DMS79 treated with DMSO at 0.1 percent for 48 hours (cell line): ENCODE data around the gene GNB1.
"Not testable (repeated sequence)": the region's sequence is repeated elsewhere in the genome, so short reads cannot be mapped to it uniquely, and the experiment has no call there.

Experiments used
- DNase-seq: peaks from one replicate; lab custom pipeline; 2025; lab: John Stamatoyannopoulos, UW

GNB1 gene

DNA sequence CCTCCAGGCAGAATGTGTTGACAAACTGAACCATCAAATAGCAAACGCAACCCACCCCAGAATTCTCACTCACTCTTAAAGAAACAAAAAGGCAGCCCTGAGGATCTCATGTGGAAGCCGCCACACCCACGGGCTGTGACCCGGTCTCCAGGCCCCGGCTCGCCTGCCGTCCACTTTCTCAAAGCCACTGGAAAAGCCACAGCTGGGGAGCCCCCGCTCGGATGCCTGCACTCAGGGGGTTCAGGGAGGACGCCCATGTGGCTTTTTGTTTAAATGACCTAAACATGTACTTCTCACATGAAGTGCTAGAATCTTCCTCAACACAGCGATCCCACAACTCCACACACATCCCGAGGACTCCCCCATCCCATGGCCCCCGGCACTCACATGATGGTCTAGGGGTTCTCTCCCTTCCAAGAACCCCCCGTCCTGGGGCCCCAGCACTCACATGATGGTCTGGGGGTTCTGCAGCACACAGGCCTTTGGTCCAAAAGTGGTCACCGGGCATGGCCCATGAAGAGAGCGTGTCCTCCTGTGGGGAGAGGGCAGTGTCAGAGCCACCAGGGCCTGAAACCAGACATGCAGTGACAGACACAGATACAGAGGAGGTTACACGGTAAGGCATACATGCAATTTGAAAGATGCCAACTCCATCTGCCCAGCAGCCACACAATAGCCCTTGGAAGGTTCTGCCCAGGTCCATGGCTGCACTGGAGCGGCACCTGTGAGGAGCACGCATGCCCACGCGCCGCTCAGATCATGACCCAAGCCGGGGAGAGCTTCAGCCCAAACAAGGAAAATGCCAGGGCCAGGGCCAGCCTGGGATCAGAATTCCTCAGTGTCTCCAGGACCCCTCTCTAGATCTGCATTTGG, 129.1 kb downstream of the GNB1 start:
- no peak for DNase-seq

DNA sequence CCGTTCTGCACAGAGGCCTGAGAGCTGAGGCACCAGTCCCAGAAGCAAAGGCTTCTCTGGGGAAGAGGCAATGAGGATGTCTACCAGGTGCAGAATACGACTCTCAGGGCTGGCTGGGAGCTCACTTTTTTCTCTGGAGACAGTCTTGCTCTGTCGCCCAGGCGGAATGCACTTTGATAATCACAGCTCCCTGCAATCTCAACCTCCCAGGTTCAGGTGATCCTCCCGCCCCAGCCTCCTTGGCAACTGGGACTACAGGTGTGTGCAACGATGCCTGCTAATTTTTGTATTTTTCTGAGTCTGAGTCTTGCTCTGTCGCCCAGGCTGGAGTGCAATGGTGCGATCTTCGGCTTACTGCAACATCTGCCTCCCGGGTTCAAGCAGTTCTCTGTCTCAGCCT, 130.2 kb downstream of the GNB1 start:
- DNase-seq, result peak; percentile 26

DNA sequence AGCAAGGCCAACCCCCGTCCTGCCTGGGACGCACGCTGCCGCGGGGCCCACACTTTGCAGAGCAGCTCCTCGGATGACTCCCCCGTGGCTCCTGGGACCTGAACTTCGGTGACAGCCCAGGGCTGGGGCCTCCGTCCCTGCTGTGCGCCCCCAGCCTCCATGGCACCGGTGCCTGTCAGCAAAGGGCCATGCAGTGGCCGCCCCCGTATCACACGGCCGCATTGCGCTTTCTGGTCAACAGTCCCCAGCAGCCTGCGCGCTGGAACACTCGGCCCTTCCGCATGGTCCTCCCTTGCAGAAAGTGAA, 130.6 kb downstream of the GNB1 start:
- DNase-seq, result no peak

DNA sequence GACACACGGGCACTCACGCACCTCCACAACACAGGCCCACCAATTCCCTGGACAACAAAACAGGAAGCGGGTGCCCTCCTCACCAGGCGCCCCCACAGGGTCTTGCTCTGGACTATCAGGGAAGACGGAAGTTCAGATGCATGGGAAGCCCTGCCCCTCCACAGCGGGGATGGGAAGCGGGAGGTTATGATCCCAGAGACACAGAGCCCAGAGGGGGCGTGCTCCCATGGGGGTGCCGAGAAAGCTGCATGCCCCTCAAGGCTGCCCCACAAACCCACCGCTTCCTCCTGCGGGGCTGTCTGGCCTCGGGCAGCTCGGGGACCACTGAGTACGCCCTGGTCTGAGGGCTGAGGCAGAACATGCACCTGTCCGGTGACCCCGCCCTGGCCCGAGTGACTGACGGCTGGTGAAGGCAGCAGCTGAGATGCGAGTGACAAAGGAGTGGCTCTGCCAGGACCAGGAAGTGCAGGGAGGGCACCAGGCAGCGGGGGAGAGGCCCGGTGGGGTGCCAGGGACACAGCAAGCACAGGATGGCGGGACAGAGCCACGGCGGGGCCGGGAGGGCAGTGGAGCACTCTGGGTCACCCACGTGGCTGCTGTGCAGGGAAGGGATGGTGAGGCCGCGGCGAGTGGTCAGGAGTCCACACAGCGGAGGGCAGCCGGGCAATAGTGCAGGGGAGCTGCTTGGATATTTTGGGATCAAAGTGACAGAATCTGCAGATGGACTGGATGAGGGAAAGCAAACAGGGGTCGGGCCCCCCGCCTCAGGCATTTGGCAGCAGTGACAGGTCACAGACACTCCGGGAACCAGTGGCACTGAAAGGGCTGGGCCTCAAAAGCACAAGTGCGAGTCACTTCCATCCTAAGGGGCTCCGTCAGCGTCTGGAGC, 131.2 kb downstream of the GNB1 start:
- DNase-seq, result no peak

DNA sequence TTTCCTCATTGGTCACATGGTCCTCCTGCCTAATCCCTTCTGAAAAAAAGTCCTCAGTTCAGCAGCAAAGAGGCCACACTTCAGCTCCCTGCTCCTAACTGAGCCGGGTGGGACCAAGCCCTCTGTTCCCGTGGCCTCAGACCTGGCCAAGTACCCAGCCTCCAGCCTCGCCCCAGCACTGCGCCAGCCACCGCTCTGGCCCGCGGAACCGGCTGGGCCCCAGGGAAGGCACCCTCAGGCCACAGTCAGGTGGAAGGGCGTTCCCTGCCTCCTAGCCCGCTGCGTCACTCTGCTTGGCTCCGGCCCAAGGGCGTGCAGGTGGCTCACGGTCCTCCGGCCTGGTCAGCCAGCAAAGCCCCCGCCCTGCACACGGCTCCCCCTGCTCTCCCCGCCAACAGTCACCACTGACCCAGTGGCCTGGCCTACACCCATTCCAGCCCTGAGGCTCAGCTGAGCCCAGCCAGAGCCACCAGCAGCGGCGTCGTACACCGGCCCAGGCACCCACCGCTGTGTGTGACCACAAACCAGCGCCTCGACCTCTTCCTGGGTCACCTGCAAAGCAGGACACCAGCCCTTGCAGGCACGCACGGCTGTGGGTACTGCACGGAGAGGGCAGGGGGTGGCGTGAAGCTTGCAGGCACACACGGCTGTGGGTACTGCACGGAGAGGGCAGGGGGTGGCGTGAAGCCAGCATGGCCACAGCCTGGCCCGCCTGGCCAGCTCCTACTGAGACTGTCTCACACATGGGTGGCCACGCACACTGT, 132.0 kb downstream of the GNB1 start:
- peak; percentile 64 for DNase-seq

DNA sequence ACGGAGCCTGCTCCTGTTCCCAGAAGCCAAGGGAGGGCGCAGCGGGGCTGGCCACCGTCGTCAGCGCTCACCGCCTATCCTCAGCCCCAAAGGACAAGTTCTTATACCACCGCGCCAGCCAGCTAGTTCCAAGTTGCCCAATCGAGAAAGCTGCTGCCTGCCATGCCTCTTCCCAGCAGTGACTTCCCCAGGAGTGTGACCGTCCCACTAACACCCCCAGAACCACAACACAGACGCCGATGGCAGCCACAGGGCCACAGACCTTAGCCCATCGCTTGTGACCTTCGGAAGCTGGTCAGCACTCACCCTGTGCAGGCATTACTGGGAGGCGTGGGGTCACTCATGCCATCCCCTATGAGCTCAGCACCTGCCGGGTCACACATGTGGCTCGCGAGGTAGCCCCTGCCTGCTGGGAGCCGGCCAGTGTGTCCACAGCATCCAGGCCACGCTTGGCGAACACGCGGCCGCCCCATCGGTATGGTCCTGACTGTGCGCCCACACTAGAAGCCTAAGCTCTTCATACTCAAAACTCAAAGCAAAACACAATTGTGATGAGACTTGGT, 132.7 kb downstream of the GNB1 start:
- DNase-seq, result no peak

DNA sequence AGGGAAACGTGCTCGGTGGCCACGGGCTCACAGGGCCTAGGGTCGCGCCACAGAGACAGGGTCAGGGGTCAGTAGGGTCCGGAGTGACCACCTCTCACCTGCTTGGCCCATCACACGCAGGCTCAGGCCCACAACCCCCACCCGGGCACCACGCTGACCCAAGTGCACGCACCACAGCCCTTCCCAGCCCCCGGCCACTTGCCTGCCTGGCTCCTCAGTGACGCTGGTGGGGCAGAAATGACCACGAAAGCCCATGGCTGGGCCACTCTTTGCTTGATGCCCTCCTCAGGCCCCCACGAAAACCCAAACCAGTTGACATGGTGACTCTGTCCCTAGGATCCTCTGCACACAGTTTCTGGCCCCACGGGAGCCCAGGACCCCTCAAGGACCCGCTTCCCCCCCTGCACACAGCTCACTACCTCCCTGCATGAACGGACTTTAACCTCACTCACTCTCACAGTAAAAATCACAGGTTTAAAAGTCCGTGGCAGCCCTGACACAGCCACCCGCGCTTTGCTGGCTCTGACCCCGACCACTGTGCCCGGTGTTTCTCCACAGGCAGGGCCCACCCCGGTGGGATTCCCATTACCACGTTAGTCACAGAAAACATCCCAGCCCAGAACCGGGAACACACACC, 133.3 kb downstream of the GNB1 start:
- no peak for DNase-seq

DNA sequence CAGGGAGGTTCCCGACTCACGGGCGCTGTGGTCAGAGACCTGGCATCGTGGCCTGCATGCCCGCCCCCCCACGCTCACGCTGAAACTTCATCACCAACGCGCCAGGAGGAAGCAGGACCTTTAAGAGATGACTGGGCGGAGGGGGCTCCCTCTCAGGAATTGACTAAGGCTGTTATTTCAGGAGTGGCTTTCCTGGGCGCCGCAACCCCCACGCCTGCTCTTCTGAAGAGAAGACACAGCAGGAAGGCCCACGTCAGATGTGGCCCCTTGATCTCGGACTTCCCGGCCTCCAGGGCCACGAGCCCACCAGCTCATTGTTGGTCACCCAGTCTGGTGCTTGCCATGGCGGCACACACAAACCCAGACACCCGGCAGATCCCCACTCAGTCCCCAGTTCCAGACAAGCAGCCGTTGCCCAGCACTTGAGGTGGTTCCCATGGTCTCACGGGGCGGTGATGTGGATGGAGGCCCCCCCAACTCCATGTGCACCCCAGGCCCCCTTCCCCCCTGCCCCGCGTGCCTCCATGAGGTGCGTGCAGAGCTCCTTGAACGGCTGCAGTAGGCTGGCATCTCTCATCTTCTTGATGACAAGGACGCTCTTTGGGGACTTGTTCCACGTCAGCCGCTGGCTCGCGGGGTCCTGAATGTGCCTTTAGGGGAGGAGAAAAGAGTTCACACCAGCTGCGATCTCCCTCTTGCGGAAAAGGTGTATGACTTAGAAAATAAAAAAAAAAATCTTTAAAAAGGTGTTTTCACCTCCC, 134.0 kb downstream of the GNB1 start:
- no peak for DNase-seq

DNA sequence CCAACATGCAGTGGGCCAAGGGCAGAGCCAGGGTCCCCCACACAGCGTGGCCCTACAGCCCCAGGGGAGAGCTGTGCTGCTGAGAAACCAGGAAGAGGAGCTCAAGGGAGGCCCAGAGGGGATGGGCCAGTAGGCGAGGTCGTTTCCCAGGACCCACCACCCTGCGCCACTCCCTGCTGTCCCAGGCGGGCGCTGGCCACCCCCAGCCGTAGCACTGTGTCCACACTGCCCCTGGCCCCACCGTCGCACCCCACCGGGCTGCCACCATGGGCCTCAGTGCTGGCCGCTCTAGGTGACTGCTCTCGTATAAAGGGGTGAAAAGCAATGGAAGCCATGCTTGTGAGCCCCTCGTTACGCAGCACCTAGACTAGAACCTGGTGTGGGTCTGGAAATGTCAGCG, 135.0 kb downstream of the GNB1 start:
- no peak for DNase-seq

DNA sequence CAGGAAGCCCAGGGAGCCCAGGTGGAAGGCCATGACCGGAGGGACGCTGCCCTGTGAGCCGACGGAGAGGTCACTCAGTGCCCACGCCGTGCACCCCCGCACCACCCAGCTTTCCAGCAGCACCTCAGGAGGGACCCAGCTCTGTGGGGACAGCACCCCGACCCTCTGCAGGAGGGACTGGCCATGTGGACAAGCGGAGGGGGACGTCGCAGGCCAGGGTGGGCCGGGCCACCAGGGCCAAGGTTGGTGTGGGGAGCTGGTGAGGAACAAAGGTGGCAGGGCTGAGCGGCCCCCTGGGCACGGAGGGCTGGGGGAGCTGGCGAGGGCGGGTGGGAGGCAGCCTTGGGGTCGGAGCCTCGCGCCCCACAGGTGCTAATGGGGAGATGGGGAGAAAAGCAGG, 135.5 kb downstream of the GNB1 start:
- no peak for DNase-seq

DNA sequence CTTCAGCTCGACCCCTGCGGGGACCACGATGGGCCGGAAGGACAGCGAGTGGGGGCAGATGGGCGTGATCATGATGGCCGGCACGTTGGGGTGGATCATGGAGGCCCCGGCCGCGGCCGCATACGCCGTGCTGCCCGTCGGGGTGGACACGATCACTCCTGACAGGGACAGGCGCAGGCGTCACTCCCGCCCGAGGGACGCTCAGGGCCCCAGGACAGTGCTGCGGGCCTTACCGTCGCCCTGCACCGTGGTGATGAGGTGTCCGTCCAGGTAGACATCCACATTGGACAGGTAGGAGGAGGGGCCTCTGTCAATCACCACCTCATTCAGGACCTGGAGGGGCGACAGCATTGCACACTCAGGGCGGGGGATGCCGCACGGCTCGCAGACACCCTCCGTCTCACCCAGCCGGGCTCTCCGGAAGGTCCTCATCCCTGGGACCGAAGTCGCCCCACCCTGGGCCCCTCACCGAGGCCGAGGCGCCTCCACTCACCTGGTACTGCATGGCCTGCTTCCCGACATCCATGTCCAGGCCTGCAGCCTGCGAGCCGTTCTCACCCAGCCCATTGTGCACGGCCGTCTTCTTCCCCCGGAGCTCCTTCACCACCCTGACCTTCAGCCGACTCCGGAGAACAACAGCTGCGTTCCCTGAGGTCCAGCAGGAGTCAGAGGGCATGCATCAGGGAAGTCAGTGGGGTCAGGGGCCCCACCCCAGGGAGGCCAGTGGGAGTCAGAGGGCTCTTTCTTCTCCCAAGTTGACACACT, 136.7 kb downstream of the GNB1 start:
- no peak for DNase-seq

DNA sequence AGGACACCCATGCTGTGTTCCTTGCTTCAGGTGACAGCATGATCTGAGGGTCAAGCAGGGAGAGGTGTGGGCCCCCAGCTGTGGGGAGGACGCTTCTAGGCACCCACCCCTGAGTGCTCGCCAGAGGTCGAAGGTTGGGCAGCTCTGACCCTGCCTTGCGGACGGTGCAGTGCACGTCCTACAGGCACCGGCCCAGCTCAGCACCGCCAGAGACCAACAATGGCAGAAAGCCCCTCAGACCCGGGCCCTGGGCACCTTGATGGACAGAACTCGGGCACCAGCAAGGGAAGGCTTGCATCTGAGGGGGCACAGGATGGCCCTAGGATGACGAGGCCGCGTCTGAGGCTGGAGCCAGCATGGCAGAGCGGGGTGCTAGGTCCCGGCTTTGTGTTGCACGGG, 137.3 kb downstream of the GNB1 start:
- no peak for DNase-seq

DNA sequence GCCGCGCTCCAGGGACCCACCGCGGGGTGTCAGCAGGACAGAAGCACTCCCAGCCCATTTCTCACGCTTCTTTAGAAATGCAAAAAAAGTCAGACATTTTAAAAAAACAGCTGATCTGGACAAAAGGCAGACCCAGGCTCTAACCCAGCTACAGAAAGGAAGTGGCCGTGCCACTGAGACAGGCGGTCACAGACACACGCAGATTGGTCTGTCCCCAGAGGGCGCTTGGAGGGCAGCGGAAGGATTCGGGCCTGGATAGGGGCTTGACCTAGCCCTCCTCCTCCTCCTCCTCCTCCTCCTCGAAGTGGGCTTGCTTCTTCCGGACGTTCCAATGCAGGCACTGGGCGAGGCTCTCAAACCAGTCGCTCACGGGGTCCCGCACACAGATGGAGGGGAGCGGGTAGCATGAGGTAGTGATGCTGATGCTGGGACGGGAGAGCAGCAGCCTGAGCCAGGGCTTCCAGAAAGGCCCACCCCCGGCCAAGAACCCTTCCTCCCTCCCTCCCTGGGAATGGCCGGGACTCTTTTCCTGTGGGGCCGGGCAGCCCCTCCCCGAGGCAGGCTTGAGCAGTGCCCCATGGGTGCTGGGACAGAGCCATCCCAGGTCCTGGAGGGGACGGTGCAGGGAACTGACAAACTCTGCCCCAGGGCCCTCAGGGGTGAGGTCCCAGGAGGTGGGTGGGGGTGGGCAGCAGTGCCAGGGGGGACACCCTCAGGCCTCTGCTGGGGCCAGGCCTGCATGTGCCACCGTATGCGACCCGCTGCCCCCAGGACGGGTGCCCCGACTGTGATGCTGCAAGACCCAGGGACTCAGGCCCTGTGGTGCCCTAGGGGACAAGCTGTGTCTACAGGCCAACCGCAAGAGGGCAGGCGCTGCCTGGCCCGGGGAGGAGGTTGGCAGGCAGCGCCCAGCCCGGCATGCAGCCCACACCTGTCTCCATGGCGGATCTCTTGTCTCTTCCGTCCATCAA, 138.0 kb downstream of the GNB1 start:
- DNase-seq, result no peak

DNA sequence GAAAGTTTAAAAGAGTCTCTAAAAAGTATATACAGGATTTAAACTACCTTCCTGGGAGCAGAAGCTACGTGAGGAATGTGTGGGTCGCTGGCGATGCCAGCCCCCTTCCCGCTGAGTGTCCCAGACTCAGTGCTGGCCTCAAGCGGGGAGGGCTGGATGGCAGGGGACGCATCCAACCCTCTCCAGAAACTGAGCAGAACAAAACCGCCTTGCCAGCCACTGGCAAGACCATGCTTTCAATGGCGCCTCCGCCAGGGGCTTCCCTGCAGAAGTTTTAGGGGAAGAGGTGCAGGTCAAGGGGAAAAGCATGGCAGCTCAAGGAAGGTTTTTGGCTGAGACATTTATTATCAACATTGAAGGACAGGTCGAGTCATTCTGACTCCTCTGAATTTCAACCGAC, 138.7 kb downstream of the GNB1 start:
- DNase-seq, result no peak

DNA sequence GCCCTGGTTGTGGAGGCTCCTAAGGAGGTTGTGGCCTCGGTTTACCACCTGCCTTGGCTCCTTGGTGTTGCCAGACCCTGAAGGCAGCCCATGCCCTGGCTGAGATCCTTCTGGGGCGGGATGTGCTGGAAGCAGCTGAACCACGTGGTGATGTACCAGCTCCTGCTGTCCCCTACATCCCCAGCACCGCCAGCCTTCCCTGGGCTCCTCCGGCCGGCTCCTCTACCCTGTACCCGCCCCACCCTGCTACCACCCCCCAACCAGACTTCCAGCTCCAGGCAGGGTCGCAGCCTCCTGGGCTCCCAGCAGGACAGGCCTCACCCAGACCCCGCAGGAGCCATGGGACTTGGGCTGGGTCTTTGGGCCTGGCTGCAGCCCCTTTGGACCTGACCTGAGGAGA, 140.9 kb downstream of the GNB1 start:
- not testable (repeated sequence) for DNase-seq

DNA sequence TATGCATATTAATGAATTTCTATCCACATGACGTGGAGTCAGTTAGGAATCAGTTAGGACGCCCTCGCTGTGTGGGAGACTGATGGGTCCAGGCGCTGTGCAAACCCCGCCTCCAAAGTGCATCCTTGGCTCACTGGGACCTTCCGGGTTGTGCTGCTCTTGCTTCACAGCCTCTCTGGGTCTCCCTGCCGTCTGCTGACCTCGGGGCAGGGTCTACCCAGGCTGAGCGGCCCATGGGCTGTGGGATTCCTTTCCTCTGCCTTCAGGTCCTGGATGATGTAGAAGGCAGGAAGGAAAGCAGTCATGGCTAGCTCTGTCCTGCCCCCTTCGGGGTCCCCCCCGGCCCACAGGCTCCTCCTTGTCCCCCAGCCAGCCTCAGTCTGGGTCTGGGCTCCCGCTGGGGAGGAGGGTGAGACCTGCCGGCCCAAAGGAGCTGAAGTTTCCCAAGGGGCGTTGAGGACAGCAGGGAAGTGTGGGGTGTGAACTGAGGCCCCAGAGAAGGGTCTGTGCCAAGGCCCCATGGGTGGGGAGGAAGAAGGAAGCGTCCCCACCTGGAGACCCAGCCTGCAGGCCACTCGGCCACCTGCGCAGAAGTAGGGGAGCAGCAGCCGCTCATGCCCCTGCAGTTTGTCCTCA, 142.1 kb downstream of the GNB1 start:
- DNase-seq, result no peak

DNA sequence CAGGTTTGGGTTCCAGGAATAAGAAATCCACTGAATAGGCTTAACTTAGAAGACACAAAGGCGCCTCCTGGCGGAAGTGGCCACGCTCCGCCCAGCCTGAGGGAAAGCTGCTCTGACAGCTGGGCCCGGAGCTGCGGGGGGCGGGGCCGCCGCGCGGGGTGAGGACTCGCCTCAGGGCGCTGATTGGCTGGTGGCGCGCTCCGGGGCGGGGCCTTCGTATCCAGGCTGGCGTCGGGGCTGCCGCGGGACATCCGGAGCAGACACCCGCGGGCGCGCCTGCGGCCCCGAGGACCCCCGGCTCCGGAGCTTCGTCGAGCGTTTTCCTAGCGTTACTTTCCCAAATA, 144.3 kb downstream of the GNB1 start:
- DNase-seq, result not testable (repeated sequence)
